IPS-NIHi7 (cell line): ENCODE results near the gene PFKFB1.
"Not testable (repeated sequence)": the region's sequence is repeated elsewhere in the genome, so short reads cannot be mapped to it uniquely, and the experiment has no call there.

Experiments
- DNase-seq: peaks from one replicate; pipeline ENCODE4 v3.0.0; 2012; ENCODE audit warnings: mixed read lengths; ENCODE audit errors: extremely low spot score

Gene PFKFB1

GRCh38 chrX:54992911-54993622, 921 bp downstream of the PFKFB1 start:
- no peak for DNase-seq

GRCh38 chrX:54991706-54992105, 2.3 kb downstream of the PFKFB1 start:
- no peak for DNase-seq

- DNase-seq: not testable (repeated sequence)
Measured at GRCh38 chrX:54983306-54983705, 10.7 kb downstream of the PFKFB1 start.

GRCh38 chrX:54980334-54980733, 13.7 kb downstream of the PFKFB1 start:
- no peak for DNase-seq

- DNase-seq: no peak
Measured at GRCh38 chrX:54979432-54979831, 14.6 kb downstream of the PFKFB1 start.

- no peak for DNase-seq
Measured at GRCh38 chrX:54978448-54978847, 15.5 kb downstream of the PFKFB1 start.

GRCh38 chrX:54977387-54977786, 16.6 kb downstream of the PFKFB1 start:
- DNase-seq: no peak

- no peak for DNase-seq
Measured at GRCh38 chrX:54964766-54965497, 29.1 kb downstream of the PFKFB1 start.

GRCh38 chrX:54961750-54962149, 32.2 kb downstream of the PFKFB1 start:
- DNase-seq: no peak

GRCh38 chrX:54950730-54951375, 43.1 kb downstream of the PFKFB1 start:
- DNase-seq: no peak

- DNase-seq: no peak
Measured at GRCh38 chrX:54945224-54945623, 48.8 kb downstream of the PFKFB1 start.

GRCh38 chrX:54944816-54945215, 49.2 kb downstream of the PFKFB1 start:
- DNase-seq: no peak

GRCh38 chrX:54937416-54937815, 56.6 kb downstream of the PFKFB1 start:
- DNase-seq: no peak

GRCh38 chrX:54935306-54935705, 58.7 kb downstream of the PFKFB1 start:
- no peak for DNase-seq

GRCh38 chrX:54934890-54935289, 59.1 kb downstream of the PFKFB1 start:
- no peak for DNase-seq

GRCh38 chrX:54934058-54934457, 59.9 kb downstream of the PFKFB1 start:
- no peak for DNase-seq

GRCh38 chrX:54933150-54933826, 60.7 kb downstream of the PFKFB1 start:
- DNase-seq: no peak

- no peak for DNase-seq
Measured at GRCh38 chrX:54931107-54931506, 62.9 kb downstream of the PFKFB1 start.

- DNase-seq: no peak
Measured at GRCh38 chrX:54930291-54931049, 63.5 kb downstream of the PFKFB1 start.

GRCh38 chrX:54928876-54929275, 65.1 kb downstream of the PFKFB1 start:
- DNase-seq: no peak

GRCh38 chrX:54926978-54927377, 67.0 kb downstream of the PFKFB1 start:
- no peak for DNase-seq

- no peak for DNase-seq
Measured at GRCh38 chrX:54923376-54923775, 70.6 kb downstream of the PFKFB1 start.
